VCaP (cell line): ENCODE data around the gene HSD3B7.
"Not testable (repeated sequence)": the region's sequence is repeated elsewhere in the genome, so short reads cannot be mapped to it uniquely, and the experiment has no call there.

Experiments used
- H3K27ac ChIP-seq: fragments of 450-650 bp; 2 replicates; pipeline ENCODE4 v1.5.1; 2017
- TF ChIP-seq, protein P1 (sequence below): fragments of 450-650 bp; conservative IDR thresholded peaks from 2 replicates; pipeline ENCODE4 v1.5.1; 2017; ENCODE audit warnings: mild to moderate bottlenecking, moderate library complexity

HSD3B7 gene

GRCh38 chr16:31010585-31011325 is 25.7 kb downstream of the HSD3B7 start, which contains the start of gene STX1B:
STX1B (minus strand) TSS chr16:31010638; CDS start chr16:31010396, 242 bp downstream.
- H3K27ac ChIP-seq: no peak within 1 kb of the TSS
- TF ChIP-seq, protein P1, sequence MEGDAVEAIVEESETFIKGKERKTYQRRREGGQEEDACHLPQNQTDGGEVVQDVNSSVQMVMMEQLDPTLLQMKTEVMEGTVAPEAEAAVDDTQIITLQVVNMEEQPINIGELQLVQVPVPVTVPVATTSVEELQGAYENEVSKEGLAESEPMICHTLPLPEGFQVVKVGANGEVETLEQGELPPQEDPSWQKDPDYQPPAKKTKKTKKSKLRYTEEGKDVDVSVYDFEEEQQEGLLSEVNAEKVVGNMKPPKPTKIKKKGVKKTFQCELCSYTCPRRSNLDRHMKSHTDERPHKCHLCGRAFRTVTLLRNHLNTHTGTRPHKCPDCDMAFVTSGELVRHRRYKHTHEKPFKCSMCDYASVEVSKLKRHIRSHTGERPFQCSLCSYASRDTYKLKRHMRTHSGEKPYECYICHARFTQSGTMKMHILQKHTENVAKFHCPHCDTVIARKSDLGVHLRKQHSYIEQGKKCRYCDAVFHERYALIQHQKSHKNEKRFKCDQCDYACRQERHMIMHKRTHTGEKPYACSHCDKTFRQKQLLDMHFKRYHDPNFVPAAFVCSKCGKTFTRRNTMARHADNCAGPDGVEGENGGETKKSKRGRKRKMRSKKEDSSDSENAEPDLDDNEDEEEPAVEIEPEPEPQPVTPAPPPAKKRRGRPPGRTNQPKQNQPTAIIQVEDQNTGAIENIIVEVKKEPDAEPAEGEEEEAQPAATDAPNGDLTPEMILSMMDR: no peak

GRCh38 chr16:31011815-31012214 is 26.8 kb downstream of the HSD3B7 start:
- not testable (repeated sequence) for H3K27ac ChIP-seq

GRCh38 chr16:31013292-31013691 is 28.3 kb downstream of the HSD3B7 start:
- H3K27ac ChIP-seq: not testable (repeated sequence)

GRCh38 chr16:31016018-31016417 is 31.0 kb downstream of the HSD3B7 start:
- H3K27ac ChIP-seq: no peak overlapping the region
- TF ChIP-seq, protein P1: no peak

DNA sequence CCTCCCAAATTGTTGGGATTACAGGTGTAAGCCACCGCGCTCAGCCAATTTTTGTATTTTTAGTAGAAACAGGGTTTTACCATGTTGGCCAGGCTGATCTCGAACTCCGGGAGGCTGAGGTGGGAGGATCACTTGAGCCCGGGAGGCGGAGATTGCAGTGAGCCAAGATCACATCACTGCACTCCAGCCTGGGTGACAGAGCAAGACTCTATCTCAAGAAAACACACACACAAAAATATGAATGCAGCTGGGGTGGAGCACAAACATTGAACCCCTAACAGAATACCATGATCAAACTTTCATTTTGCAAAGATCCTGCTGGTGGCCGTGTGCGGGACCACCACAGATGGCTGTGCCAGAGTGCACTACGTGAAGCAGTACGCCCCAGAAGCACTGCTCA is 32.7 kb downstream of the HSD3B7 start:
- not testable (repeated sequence) for H3K27ac ChIP-seq

DNA sequence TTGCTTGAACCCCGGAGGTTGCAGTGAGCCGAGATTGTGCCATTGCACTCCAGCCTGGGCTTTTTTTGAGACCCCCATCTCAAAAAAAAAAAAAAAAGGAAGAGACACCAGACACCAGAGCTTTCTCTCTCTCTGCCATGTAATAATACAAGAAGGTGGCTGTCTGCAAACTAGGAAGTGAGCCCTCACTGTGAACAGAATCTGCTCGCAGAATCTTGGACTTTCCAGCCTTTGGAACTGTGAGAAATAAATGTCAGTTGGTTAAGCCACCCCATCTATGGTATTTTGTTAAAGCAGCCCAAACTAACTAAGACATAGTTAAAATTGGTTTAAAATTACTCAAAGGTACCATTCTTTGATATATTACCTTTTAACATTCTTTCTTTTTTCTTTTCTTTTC is 35.5 kb downstream of the HSD3B7 start:
- no peak overlapping the region for H3K27ac ChIP-seq
- TF ChIP-seq, protein P1: no peak

GRCh38 chr16:31022544-31023251 is 37.7 kb downstream of the HSD3B7 start:
- H3K27ac ChIP-seq: no peak overlapping the region
- TF ChIP-seq, protein P1: no peak

- TF ChIP-seq, protein P1: no peak
- H3K27ac ChIP-seq: no peak overlapping the region
These were observed 38.2 kb downstream of the HSD3B7 start for GRCh38 chr16:31023252-31023602.

- no peak overlapping the region for H3K27ac ChIP-seq
- TF ChIP-seq, protein P1: no peak
These were observed 38.7 kb downstream of the HSD3B7 start for GRCh38 chr16:31023627-31024226.
